Ishikawa (cell line): ENCODE measurements around the gene BEGAIN.

Experiments used
- EP300 ChIP-seq: IDR thresholded peaks from 2 replicates; pipeline ENCODE4 v1.6.1; 2012; ENCODE audit warnings: borderline replicate concordance
- NFIC ChIP-seq: IDR thresholded peaks from 2 replicates; pipeline ENCODE4 v1.6.1; 2012
- RAD21 ChIP-seq: IDR thresholded peaks from 2 replicates; pipeline ENCODE4 v1.6.1; 2012; ENCODE audit warnings: low read depth
- TAF1 ChIP-seq: IDR thresholded peaks from 2 replicates; pipeline ENCODE4 v1.6.1; 2012; ENCODE audit warnings: low read depth, mild to moderate bottlenecking
- TEAD4 ChIP-seq: IDR thresholded peaks from 2 replicates; pipeline ENCODE4 v1.6.1; 2012
- TF ChIP-seq, protein P1 (sequence below): IDR thresholded peaks from 2 replicates; pipeline ENCODE4 v1.6.1; 2012

DNA sequence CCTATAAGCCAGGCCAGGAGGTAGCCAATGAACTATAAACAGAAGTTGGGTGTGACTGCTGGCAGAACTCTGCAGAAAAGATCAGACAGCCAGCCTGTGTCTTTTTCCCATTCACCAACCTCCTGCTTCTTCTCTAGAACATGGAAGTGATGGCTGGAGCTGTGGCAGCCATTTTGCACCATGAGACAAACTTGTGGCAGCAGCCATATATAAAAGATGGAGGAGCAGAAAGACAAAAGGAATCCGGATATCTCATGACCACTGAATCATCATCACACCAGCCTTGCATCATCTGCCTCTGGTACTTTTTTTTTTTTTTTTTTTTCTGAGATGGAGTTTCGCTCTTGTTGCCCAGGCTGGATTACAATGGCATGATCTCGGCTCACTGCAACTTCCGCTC is 8.7 kb downstream of the BEGAIN start:
- TF ChIP-seq TAF1 (no peak), EP300 (no peak), NFIC (no peak), TEAD4 (no peak), RAD21 (no peak)
- TF ChIP-seq, protein P1, sequence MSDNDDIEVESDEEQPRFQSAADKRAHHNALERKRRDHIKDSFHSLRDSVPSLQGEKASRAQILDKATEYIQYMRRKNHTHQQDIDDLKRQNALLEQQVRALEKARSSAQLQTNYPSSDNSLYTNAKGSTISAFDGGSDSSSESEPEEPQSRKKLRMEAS = no peak
